GM12872 (cell line): Measurements from ENCODE around the gene PVR.
A peak's percentile ranks its signal among the peaks of the same experiment; 100 is the strongest.

ENCODE experiments used
- TF ChIP-seq, protein P1 (sequence below): IDR thresholded peaks from 3 replicates; pipeline ENCODE4 v1.5.1; 2011; ENCODE audit warnings: low read depth, mild to moderate bottlenecking, low read length, moderate library complexity; ENCODE audit not compliant: insufficient read depth

The PVR gene

GRCh38 chr19:44653977-44654774, 10.5 kb downstream of the PVR start:
- TF ChIP-seq, protein P1, sequence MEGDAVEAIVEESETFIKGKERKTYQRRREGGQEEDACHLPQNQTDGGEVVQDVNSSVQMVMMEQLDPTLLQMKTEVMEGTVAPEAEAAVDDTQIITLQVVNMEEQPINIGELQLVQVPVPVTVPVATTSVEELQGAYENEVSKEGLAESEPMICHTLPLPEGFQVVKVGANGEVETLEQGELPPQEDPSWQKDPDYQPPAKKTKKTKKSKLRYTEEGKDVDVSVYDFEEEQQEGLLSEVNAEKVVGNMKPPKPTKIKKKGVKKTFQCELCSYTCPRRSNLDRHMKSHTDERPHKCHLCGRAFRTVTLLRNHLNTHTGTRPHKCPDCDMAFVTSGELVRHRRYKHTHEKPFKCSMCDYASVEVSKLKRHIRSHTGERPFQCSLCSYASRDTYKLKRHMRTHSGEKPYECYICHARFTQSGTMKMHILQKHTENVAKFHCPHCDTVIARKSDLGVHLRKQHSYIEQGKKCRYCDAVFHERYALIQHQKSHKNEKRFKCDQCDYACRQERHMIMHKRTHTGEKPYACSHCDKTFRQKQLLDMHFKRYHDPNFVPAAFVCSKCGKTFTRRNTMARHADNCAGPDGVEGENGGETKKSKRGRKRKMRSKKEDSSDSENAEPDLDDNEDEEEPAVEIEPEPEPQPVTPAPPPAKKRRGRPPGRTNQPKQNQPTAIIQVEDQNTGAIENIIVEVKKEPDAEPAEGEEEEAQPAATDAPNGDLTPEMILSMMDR, result peak; percentile 83

- TF ChIP-seq, protein P1, result peak; percentile 89
Measured at GRCh38 chr19:44657211-44657921, 13.7 kb downstream of the PVR start.

DNA sequence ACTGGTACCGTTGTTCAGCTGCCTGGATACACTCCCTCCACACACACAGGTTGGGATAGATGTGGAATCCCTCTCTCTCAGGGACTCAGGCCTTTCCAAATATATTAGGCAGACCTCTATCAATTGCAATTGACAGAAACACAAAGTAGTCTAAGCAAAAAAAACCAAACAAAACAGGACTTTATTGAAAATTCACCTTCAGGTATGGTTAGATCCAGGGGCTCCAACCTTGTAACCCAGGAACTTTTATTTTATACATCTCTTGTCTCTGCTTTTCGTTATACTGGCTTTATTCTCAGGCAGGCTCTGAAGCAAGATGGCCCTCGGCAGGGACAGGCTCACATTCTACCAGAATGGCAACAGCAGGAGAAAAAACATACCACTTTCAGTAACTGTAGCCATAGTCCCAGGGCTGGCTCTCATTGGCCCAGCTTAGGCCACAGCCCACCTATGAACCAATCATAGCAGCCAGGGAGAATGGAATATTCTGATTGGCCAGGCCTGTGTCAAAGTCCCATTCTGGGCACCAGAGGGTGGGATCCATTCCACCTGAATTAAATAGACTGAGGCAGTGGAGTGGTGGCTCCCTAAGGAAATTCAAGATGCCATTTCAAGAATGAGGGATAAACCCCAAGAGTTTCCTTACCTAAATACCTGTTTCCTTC, 14.5 kb downstream of the PVR start:
- TF ChIP-seq, protein P1, result no peak

DNA sequence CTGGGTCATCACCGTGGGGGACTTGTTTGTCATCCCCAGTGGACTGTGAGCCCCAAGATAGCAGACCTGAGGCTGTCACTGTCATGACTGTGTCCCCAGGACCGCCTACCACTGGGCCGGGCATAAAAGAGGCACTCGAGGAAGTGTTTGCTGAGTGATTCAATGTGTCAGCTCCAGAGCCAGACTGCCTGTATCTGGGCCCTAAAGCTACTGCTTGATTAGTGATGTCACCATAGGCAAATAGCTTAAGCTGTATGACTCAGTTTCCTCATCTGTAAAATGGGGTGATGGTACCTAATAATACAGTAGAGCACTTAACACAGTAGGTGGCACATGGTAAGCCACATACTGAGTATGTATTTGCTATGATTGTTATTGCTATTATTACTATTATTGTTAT, 16.4 kb downstream of the PVR start:
- TF ChIP-seq, protein P1, result no peak

GRCh38 chr19:44661205-44661604, 17.5 kb downstream of the PVR start:
- TF ChIP-seq, protein P1, result no peak

- TF ChIP-seq, protein P1, result no peak
Measured at GRCh38 chr19:44661904-44662303, 18.2 kb downstream of the PVR start.

GRCh38 chr19:44662691-44663385, 19.1 kb downstream of the PVR start:
- TF ChIP-seq, protein P1, result no peak
